HepG2 (cell line): ENCODE data around the gene ARHGAP33. TPM values are rescaled to one million over a fixed set of nuclear protein-coding genes. Genes with fewer than 3 reads are reported as not detected.

Experiments
- AGO1 ChIP-seq: fragments of 200-400 bp; formaldehyde crosslinking; IDR thresholded peaks from 2 replicates; pipeline ENCODE4 v1.6.1; 2017; ENCODE audit warnings: mild to moderate bottlenecking, low read depth, low read length, moderate library complexity; ENCODE audit not compliant: poor library complexity, severe bottlenecking
- AKNA ChIP-seq: sonication (generic); formaldehyde crosslinking; IDR thresholded peaks from 2 replicates; pipeline ENCODE4 v1.4.0; 2020; ENCODE audit warnings: missing genetic modification reagents, borderline replicate concordance
- ARID3A ChIP-seq: IDR thresholded peaks from 2 replicates; pipeline ENCODE4 v1.6.1; 2012; ENCODE audit warnings: low read depth, low read length, improper control_type of control experiment
- ARID5B ChIP-seq: IDR thresholded peaks from 2 replicates; pipeline ENCODE4 v1.4.0; 2020; ENCODE audit warnings: mild to moderate bottlenecking, missing genetic modification reagents
- CREB1 ChIP-seq, 2 experiments: fragments of 450-650 bp in 1 of 2; IDR thresholded peaks; 2 replicates each; pipeline ENCODE4 v1.6.1; 2016 to 2017; ENCODE audit warnings: control low read depth in 1 of 2, mild to moderate bottlenecking in 1 of 2, missing compliant biosample characterization in 1 of 2, missing genetic modification characterization in 1 of 2
- DDIT3 ChIP-seq: sonication (generic); formaldehyde crosslinking; IDR thresholded peaks from 2 replicates; pipeline ENCODE4 v1.4.0; 2020; ENCODE audit warnings: mild to moderate bottlenecking, missing genetic modification reagents
- ERF ChIP-seq: IDR thresholded peaks from 2 replicates; pipeline ENCODE4 v1.6.1; 2018; ENCODE audit warnings: missing biosample characterization, missing genetic modification reagents
- FOXC1 ChIP-seq: sonication (generic); formaldehyde crosslinking; IDR thresholded peaks from 2 replicates; pipeline ENCODE4 v1.8.0; 2022; ENCODE audit warnings: mild to moderate bottlenecking, missing genetic modification reagents, borderline replicate concordance
- FOXP4 ChIP-seq: sonication (generic); formaldehyde crosslinking; IDR thresholded peaks from 2 replicates; pipeline ENCODE4 v1.4.0; 2020; ENCODE audit warnings: missing genetic modification reagents
- GATAD2A ChIP-seq: IDR thresholded peaks from 2 replicates; pipeline ENCODE4 v1.6.1; 2016
- KDM5B ChIP-seq: sonication (generic); formaldehyde crosslinking; IDR thresholded peaks from 2 replicates; pipeline ENCODE4 v1.4.0; 2020; ENCODE audit warnings: missing genetic modification reagents, mild to moderate bottlenecking, borderline replicate concordance
- NONO ChIP-seq, 2 experiments: fragments of 450-650 bp in 1 of 2; sonication (generic) in 1 of 2; formaldehyde crosslinking in 1 of 2; IDR thresholded peaks in 1 of 2; conservative IDR thresholded peaks in 1 of 2; 2 replicates each; pipeline versions ENCODE4 v1.6.1 to v1.8.0; 2017 to 2022; ENCODE audit warnings: mild to moderate bottlenecking in 1 of 2, missing genetic modification reagents in 1 of 2, moderate library complexity in 1 of 2
- PLRG1 ChIP-seq: fragments of 450-650 bp; conservative IDR thresholded peaks from 2 replicates; pipeline ENCODE4 v1.6.1; 2016
- POLR2A ChIP-seq, 2 experiments: IDR thresholded peaks; 2 replicates each; pipeline ENCODE4 v1.6.1; 2011; ENCODE audit warnings: low read depth in 2 of 2, low read length in 2 of 2, mild to moderate bottlenecking in 1 of 2, moderate library complexity in 1 of 2; ENCODE audit not compliant: insufficient read depth in 1 of 2
- SP4 ChIP-seq: sonication (generic); formaldehyde crosslinking; IDR thresholded peaks from 2 replicates; pipeline ENCODE4 v1.8.1; 2023; ENCODE audit warnings: mild to moderate bottlenecking, missing genetic modification reagents
- ZBTB7A ChIP-seq: sonication (generic); formaldehyde crosslinking; IDR thresholded peaks from 2 replicates; pipeline ENCODE4 v1.8.0; 2022; ENCODE audit warnings: mild to moderate bottlenecking, missing genetic modification reagents
- ZNF30 ChIP-seq: sonication (generic); formaldehyde crosslinking; IDR thresholded peaks from 2 replicates; pipeline ENCODE4 v1.5.0; 2020; ENCODE audit warnings: mild to moderate bottlenecking, missing genetic modification reagents
- polyA plus RNA-seq, 8 experiments: library from polyadenylated mRNA; depleted of rRNA in 3 of 8; stranded (reverse) in 7 of 8; unstranded in 1 of 8; fragments of >200 nt; fragmentation: Illumina TruSeq in 4 of 8; extraction: Trizol in 4 of 8; gene quantifications; 2 replicates each; pipeline versions ENCODE4 v1.2.1 to v1.2.3, GENCODE V29; 2011 to 2016; ENCODE audit warnings: low read depth in 4 of 8, missing spikeins in 1 of 8, mixed read lengths in 1 of 8; ENCODE audit not compliant: insufficient read depth in 1 of 8
- total RNA-seq, 5 experiments: library from RNA; depleted of rRNA; stranded (reverse); fragments of >200 nt; fragmentation: Illumina TruSeq; extraction: Trizol; gene quantifications; 2 replicates each; pipeline ENCODE4 v1.2.3, GENCODE V29; 2016; ENCODE audit warnings: low read depth in 1 of 5

The ARHGAP33 gene
- total and polyA plus RNA-seq, 2 of the 13 experiments (the other 11 are each of a cell fraction or from before 2014, with no cell fraction given), result 1.3 to 2.7 TPM

- TF ChIP-seq ARID5B (no peak), ERF (CRISPR knock-in tag) (peak; percentile 71; the same call in 1 of the 2 replicates), ZNF30 (CRISPR knock-in tag) (no peak), GATAD2A (CRISPR knock-in tag) (no peak), CREB1 (IDR thresholded peaks at IDR 0.05) (no peak), CREB1 (CRISPR knock-in tag; IDR thresholded peaks at IDR 0.05) (no peak), NONO (IDR thresholded peaks at IDR 0.05) (no peak), NONO (CRISPR knock-in tag; conservative IDR thresholded peaks at IDR 0.05) (peak; percentile 24; the same call in 1 of the 2 replicates), AKNA (CRISPR knock-in tag) (no peak), ZBTB7A (CRISPR knock-in tag) (0 out of 2 replicates have a peak, but pooled peaks have one; percentile 50), PLRG1 (no peak), AGO1 (peak; percentile 90), DDIT3 (CRISPR knock-in tag) (no peak), FOXC1 (CRISPR knock-in tag) (peak; percentile 62; the same call in 1 of the 2 replicates), SP4 (CRISPR knock-in tag) (0 out of 2 replicates have a peak, but pooled peaks have one; percentile 40), ARID3A (no peak), FOXP4 (peak; percentile 26; the same call in 1 of the 2 replicates), POLR2A (IDR thresholded peaks at IDR 0.05; ENCODE audit: insufficient read depth in 1 of 2, low read depth in 2 of 2, low read length in 2 of 2) (peak in 1 of 2 experiments; percentile 68; a peak in 2 of 4 replicates), KDM5B (CRISPR knock-in tag) (peak; percentile 77; the same call in 1 of the 2 replicates)
Observed at GRCh38 chr19:35797663-35798062, 22.3 kb downstream of the ARHGAP33 start (continued).
